Loucy (cell line): ENCODE measurements around the gene SRRD.

Experiments
- CTCF ChIP-seq: fragments of 200-600 bp; sonication (generic); conservative IDR thresholded peaks from 2 replicates; pipeline ENCODE4 v1.5.1; 2014; ENCODE audit warnings: mild to moderate bottlenecking, antibody characterized with exemption, low read length
- EZH2phosphoT487 ChIP-seq: fragments of 200-600 bp; IDR thresholded peaks from 2 replicates; pipeline ENCODE4 v1.6.1; 2018; ENCODE audit warnings: antibody characterized with exemption, mild to moderate bottlenecking, moderate library complexity, borderline replicate concordance

- TF ChIP-seq CTCF = no peak
- no peak for TF ChIP-seq EZH2phosphoT487
Measured at GRCh38 chr22:26464312-26464711, 19.4 kb upstream of the SRRD start.
